H9 (cell line): ENCODE results near the gene ICAM2. TPM values are rescaled to one million over a fixed set of nuclear protein-coding genes. Genes with fewer than 3 reads are reported as not detected.

ENCODE experiments used
- DNase-seq: peaks from one replicate; pipeline ENCODE4 v3.0.0-alpha.2; 2017
- H2AFZ ChIP-seq: one replicate; pipeline ENCODE4 v1.6.1; 2013; ENCODE audit warnings: mild to moderate bottlenecking, low read length, control low read depth, moderate library complexity
- H2AK5ac ChIP-seq: 2 replicates; pipeline ENCODE4 v1.6.1; 2013; ENCODE audit warnings: low read length, control low read depth, mixed read lengths; ENCODE audit not compliant: insufficient read length
- H2BK120ac ChIP-seq: one replicate; pipeline ENCODE4 v1.6.1; 2013; ENCODE audit warnings: low read depth, mild to moderate bottlenecking, low read length, control low read depth, inconsistent platforms; ENCODE audit not compliant: poor library complexity, severe bottlenecking
- H2BK12ac ChIP-seq: 2 replicates; pipeline ENCODE4 v1.6.1; 2013; ENCODE audit warnings: low read length, control low read depth, mixed read lengths, low read depth; ENCODE audit not compliant: insufficient read length
- H2BK15ac ChIP-seq: 2 replicates; pipeline ENCODE4 v1.6.1; 2013; ENCODE audit warnings: low read depth, low read length, control low read depth
- H2BK20ac ChIP-seq: one replicate; pipeline ENCODE4 v1.6.1; 2013; ENCODE audit warnings: low read depth, mild to moderate bottlenecking, low read length, control low read depth, inconsistent platforms; ENCODE audit not compliant: poor library complexity, severe bottlenecking
- H2BK5ac ChIP-seq: 2 replicates; pipeline ENCODE4 v1.6.1; 2013; ENCODE audit warnings: low read length, control low read depth, mixed read lengths; ENCODE audit not compliant: insufficient read length
- H3K14ac ChIP-seq: 2 replicates; pipeline ENCODE4 v1.6.1; 2013; ENCODE audit warnings: low read length, control low read depth; ENCODE audit not compliant: insufficient read depth
- H3K18ac ChIP-seq: 2 replicates; pipeline ENCODE4 v1.6.1; 2013; ENCODE audit warnings: low read depth, mild to moderate bottlenecking, mixed read lengths, low read length, control low read depth; ENCODE audit not compliant: insufficient read length
- H3K23ac ChIP-seq: 2 replicates; pipeline ENCODE4 v1.6.1; 2013; ENCODE audit warnings: low read length, control low read depth, mixed read lengths, low read depth; ENCODE audit not compliant: insufficient read length
- H3K23me2 ChIP-seq: 2 replicates; pipeline ENCODE4 v1.6.1; 2013; ENCODE audit warnings: low read depth, mild to moderate bottlenecking, mixed read lengths, low read length, control low read depth; ENCODE audit not compliant: insufficient read length, poor library complexity, severe bottlenecking
- H3K27ac ChIP-seq: 2 replicates; pipeline ENCODE4 v1.5.1; 2013; ENCODE audit warnings: low read length, control low read depth, mixed read lengths, low read depth; ENCODE audit not compliant: insufficient read length
- H3K27me3 ChIP-seq: 2 replicates; pipeline ENCODE4 v1.6.1; 2013; ENCODE audit warnings: low read length, control low read depth, inconsistent platforms; ENCODE audit not compliant: insufficient read depth
- H3K4ac ChIP-seq: 2 replicates; pipeline ENCODE4 v1.6.1; 2013; ENCODE audit warnings: low read depth, mild to moderate bottlenecking, control low read depth, inconsistent platforms, low read length, moderate library complexity
- H3K4me1 ChIP-seq: 2 replicates; pipeline ENCODE4 v1.6.1; 2013; ENCODE audit warnings: low read length, control low read depth, inconsistent platforms; ENCODE audit not compliant: insufficient read depth
- H3K4me2 ChIP-seq: 2 replicates; pipeline ENCODE4 v1.6.1; 2013; ENCODE audit warnings: low read length, control low read depth, mixed read lengths; ENCODE audit not compliant: insufficient read length, insufficient read depth
- H3K56ac ChIP-seq: 2 replicates; pipeline ENCODE4 v1.6.1; 2013; ENCODE audit warnings: low read depth, mild to moderate bottlenecking, mixed read lengths, low read length, control low read depth; ENCODE audit not compliant: insufficient read length
- H3K79me1 ChIP-seq: 2 replicates; pipeline ENCODE4 v1.6.1; 2013; ENCODE audit warnings: low read depth, mild to moderate bottlenecking, moderate library complexity, low read length, control low read depth, inconsistent platforms; ENCODE audit not compliant: insufficient read depth, poor library complexity, severe bottlenecking
- H3K79me2 ChIP-seq: 2 replicates; pipeline ENCODE4 v1.6.1; 2013; ENCODE audit warnings: low read length, control low read depth, inconsistent platforms; ENCODE audit not compliant: insufficient read depth
- H3K9ac ChIP-seq: 2 replicates; pipeline ENCODE4 v1.6.1; 2013; ENCODE audit warnings: low read length, control low read depth, mixed read lengths; ENCODE audit not compliant: insufficient read length; ENCODE audit errors: extremely low read depth
- H3K9me3 ChIP-seq: one replicate; pipeline ENCODE4 v1.6.1; 2013; ENCODE audit warnings: low read depth, low read length, inconsistent platforms; ENCODE audit not compliant: control insufficient read depth
- H3T11ph ChIP-seq: one replicate; pipeline ENCODE4 v1.6.1; 2013; ENCODE audit warnings: mild to moderate bottlenecking, low read length, control low read depth, inconsistent platforms
- H4K20me1 ChIP-seq: one replicate; pipeline ENCODE4 v1.6.1; 2013; ENCODE audit not compliant: control insufficient read depth, insufficient read length, insufficient read depth
- H4K5ac ChIP-seq: 2 replicates; pipeline ENCODE4 v1.6.1; 2013; ENCODE audit warnings: low read depth, mild to moderate bottlenecking, mixed read lengths, low read length, control low read depth; ENCODE audit not compliant: insufficient read length
- H4K8ac ChIP-seq: replicated peaks from 2 replicates; pipeline ENCODE4 v1.6.1; 2013; ENCODE audit warnings: low read length, control low read depth, mixed read lengths, low read depth; ENCODE audit not compliant: insufficient read length
- H4K91ac ChIP-seq: 2 replicates; pipeline ENCODE4 v1.6.1; 2013; ENCODE audit warnings: low read depth, mild to moderate bottlenecking, moderate library complexity, mixed read lengths, low read length, control low read depth; ENCODE audit not compliant: insufficient read length
- H3K27ac Mint-ChIP-seq, 3 experiments: 2 replicates in 2 of 3; 3 replicates in 1 of 3; pipeline ENCODE4 v1.8.0; 2020 to 2021; ENCODE audit warnings: mixed read lengths in 3 of 3, mild to moderate bottlenecking in 1 of 3, moderate library complexity in 1 of 3
- H3K27me3 Mint-ChIP-seq: 2 replicates; pipeline ENCODE4 v1.8.0; 2021; ENCODE audit warnings: low read depth, mild to moderate bottlenecking, moderate library complexity, mixed read lengths
- H3K36me3 Mint-ChIP-seq, 3 experiments: 2 replicates in 2 of 3; 3 replicates in 1 of 3; pipeline ENCODE4 v1.8.0; 2020 to 2021; ENCODE audit warnings: low read depth in 3 of 3, mixed read lengths in 3 of 3; ENCODE audit not compliant: insufficient read depth in 1 of 3
- H3K4me1 Mint-ChIP-seq, 2 experiments: 2 replicates each; pipeline ENCODE4 v1.8.0; 2020; ENCODE audit warnings: mixed read lengths in 2 of 2
- H3K4me3 Mint-ChIP-seq, 2 experiments: 2 replicates in 1 of 2; 3 replicates in 1 of 2; pipeline ENCODE4 v1.8.0; 2020 to 2021; ENCODE audit warnings: mild to moderate bottlenecking in 2 of 2, mixed read lengths in 2 of 2, moderate library complexity in 1 of 2
- H3K9me3 Mint-ChIP-seq, 2 experiments: 2 replicates in 1 of 2; 3 replicates in 1 of 2; pipeline ENCODE4 v1.8.0; 2020; ENCODE audit warnings: mild to moderate bottlenecking in 2 of 2, mixed read lengths in 2 of 2, moderate library complexity in 1 of 2
- WGBS: extraction: QIAGEN DNeasy Blood & Tissue Kit; methylation state at CpG from one replicate; pipeline ENCODE4 v1.1.7; 2013; ENCODE audit warnings: missing lambda C conversion rate, low lambda C conversion rate, mixed read lengths; ENCODE audit not compliant: insufficient read length; ENCODE audit errors: extremely low coverage; 5-methylcytosine and 5-hydroxymethylcytosine counted together
- total RNA-seq: library from RNA; stranded (reverse); gene quantifications from 2 replicates; pipeline ENCODE4 v1.2.1, GENCODE V29; 2021
- TF ChIP-seq, protein P1 (sequence below): fragments of 200-600 bp; sonication (generic); conservative IDR thresholded peaks from 3 replicates; pipeline ENCODE4 v1.8.0; 2021; ENCODE audit warnings: antibody characterized with exemption, mild to moderate bottlenecking

The ICAM2 gene
- total RNA-seq, 1 experiment from 2014 or later = 0.28 TPM

DNA sequence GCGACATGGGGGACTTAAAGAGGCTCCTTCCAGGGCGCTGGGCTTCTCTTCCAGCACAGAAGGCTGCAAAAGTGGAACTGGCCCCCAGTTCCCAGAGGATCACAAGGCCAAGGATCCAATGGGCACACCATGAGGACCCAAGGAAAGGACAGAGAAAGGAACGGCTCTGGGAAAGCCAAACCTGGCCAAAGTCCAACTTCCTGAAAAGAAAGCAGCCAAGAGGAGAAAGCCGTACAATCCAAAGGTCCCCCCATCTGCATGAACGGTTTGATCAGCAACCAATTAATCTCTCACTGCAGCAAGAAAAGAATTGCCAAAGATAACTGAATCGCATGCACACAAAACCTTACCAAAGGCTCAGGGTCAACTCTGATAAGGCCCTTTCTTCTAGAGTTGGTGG lies 19.8 kb upstream of the ICAM2 start:
- no CpG with 5 or more reads among the region's 6 CpGs for WGBS
- no peaks in the 10 kb centered on the region for H3K27me3 ChIP-seq
- H2BK20ac ChIP-seq = no peak overlapping the region
- no peak overlapping the region for H4K8ac ChIP-seq
- H3K9me3 ChIP-seq = no peaks in the 10 kb centered on the region
- no peak overlapping the region for H3K56ac ChIP-seq
- H3K27me3 Mint-ChIP-seq = no peaks in the 10 kb centered on the region
- H3K23me2 ChIP-seq = no peaks in the 10 kb centered on the region
- no peak overlapping the region for H2BK15ac ChIP-seq
- H2AK5ac ChIP-seq = no peak overlapping the region
- H3K9me3 Mint-ChIP-seq = no peaks in the 10 kb centered on the region
- H4K20me1 ChIP-seq = no peaks in the 10 kb centered on the region
- no peaks in the 10 kb centered on the region for H3K79me1 ChIP-seq
- no peak overlapping the region for H2AFZ ChIP-seq
- no peak overlapping the region for H3K27ac ChIP-seq
- no peak for DNase-seq
- H2BK120ac ChIP-seq = no peak overlapping the region
- H3K36me3 Mint-ChIP-seq = peaks cover 0 to 8% (median 1%) of the 10 kb centered on the region in 3 experiments; a peak in 1 of 7 replicates
- H2BK5ac ChIP-seq = no peak overlapping the region
- H4K5ac ChIP-seq = no peak overlapping the region
- H3K18ac ChIP-seq = no peak overlapping the region
- no peak overlapping the region for H4K91ac ChIP-seq
- TF ChIP-seq, protein P1, sequence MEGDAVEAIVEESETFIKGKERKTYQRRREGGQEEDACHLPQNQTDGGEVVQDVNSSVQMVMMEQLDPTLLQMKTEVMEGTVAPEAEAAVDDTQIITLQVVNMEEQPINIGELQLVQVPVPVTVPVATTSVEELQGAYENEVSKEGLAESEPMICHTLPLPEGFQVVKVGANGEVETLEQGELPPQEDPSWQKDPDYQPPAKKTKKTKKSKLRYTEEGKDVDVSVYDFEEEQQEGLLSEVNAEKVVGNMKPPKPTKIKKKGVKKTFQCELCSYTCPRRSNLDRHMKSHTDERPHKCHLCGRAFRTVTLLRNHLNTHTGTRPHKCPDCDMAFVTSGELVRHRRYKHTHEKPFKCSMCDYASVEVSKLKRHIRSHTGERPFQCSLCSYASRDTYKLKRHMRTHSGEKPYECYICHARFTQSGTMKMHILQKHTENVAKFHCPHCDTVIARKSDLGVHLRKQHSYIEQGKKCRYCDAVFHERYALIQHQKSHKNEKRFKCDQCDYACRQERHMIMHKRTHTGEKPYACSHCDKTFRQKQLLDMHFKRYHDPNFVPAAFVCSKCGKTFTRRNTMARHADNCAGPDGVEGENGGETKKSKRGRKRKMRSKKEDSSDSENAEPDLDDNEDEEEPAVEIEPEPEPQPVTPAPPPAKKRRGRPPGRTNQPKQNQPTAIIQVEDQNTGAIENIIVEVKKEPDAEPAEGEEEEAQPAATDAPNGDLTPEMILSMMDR = no peak
- H3K14ac ChIP-seq = no peak overlapping the region
- H3K9ac ChIP-seq = no peak overlapping the region
- no peak overlapping the region for H3K4me3 Mint-ChIP-seq
- H3K27ac Mint-ChIP-seq = no peak overlapping the region
- H3K23ac ChIP-seq = no peak overlapping the region
- no peak overlapping the region for H3K4me2 ChIP-seq
- H2BK12ac ChIP-seq = no peak overlapping the region
- H3K4me1 ChIP-seq = no peaks in the 10 kb centered on the region
- H3K4me1 Mint-ChIP-seq = peaks cover 4 to 8% of the 10 kb centered on the region in 2 experiments; a peak in 3 of 4 replicates
- H3K79me2 ChIP-seq = no peaks in the 10 kb centered on the region
- no peak overlapping the region for H3T11ph ChIP-seq
- H3K4ac ChIP-seq = no peak overlapping the region
